NCI-H2107 treated with DMSO at 0.1 percent for 48 hours (cell line): ENCODE measurements around the gene C4A.
"Not testable (repeated sequence)": the region's sequence is repeated elsewhere in the genome, so short reads cannot be mapped to it uniquely, and the experiment has no call there.

Source experiments
- DNase-seq: peaks from one replicate; lab custom pipeline; 2025; ENCODE audit not compliant: unreplicated experiment; lab: John Stamatoyannopoulos, UW

The C4A gene

DNA sequence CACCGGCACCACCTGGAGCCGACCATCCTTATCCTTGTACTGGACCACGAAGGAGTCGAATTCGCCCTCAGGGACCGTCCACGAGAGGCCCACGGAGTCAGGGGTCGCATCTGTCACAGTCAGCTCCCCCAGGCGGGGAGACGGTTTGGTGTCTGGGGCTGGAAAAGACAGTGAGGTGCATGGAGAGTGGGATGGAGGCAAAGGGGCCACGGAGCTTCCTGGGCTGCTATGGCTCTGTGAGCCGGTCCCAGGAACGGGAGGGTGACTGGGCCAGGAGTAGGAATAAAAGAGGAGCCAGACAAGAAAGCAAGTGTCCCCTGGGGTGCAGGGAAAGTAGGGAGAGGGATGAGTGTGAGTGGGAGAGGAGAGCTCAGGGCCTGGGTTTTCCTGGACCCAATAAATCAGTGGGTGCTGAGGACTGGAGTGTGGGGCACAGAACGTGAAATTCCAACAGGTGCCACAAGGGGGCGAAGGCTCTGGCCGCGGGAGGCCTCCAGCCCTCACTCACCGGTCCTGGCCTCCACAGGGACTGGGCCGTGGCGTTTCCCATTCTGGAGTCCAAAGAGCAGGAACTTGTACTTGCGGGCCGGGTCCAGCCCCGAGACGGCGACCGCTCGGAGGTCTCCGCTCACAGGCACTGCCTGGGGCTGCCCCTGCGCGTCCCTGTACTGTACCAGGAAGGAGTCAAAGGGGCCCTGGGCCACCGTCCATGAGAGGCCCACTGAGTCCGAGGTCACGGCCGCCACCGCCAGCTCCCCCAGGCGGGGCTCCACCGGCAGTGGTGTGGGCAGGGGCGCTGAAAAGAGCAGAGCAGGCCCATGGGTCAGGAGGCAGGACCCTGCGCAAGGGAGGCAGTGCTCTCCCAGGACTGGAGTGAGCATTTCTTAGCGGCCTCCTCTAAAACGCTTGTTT lies 66.3 kb downstream of the C4A start:
- DNase-seq = no peak

DNA sequence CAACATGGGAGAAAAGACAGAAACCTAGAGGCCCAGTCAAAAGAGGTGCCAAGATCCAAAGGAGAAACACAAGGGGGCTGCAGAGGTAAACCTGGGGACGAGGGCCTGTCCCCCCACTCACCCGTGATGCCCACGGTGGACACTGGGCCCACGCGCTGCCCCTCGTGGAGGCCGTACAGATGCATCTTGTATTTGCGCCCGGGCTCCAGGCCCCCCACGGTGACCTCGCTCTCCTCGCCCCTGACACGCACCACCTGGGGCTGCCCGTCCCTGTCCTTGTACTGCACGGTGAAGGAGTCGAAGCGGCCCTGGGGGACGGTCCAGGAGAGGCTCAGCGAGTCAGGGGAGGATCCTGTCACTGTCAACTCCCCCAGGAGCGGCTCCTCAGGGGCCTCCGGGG lies 67.3 kb downstream of the C4A start:
- not testable (repeated sequence) for DNase-seq

DNA sequence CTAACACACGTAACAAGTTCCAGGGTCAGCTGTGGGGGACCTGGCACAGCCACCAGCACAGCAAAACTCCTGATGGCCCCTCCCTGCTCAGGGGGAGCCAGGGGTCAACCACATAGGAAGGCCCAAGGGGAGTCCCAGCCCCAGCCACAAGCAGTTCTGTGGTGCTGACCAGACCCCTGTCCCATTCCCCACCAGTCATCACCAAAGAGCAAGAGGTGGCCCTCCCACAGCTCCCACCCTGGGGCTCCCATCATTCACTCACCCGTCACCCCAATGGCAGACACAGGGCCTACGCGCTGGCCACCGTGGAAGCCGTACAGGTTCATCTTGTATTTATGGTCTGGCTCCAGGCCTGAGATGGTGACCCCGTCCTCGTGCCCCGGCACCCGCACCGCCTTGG lies 67.9 kb downstream of the C4A start:
- not testable (repeated sequence) for DNase-seq

DNA sequence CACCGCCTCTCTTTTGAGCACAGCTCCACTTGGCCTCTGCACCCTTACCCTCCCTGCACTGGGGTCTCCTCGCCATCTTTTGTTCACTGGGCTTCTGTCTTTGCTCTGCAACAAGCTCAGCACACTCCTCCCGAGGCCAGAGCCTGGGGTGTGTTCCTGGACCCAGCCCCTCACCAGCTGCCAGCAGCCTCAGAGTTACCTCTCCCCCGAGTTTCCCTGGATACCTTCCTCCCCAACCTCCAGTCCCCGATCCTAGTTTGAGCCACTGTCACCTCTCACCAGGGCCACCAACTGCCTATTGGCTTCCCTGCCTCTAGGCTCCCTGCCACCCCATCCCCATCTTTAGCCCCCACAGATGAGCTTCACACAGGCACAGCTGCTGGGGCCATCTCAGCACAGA lies 68.7 kb downstream of the C4A start:
- no peak for DNase-seq
